ENCODE data around the gene PHF12.
"Not testable (repeated sequence)": the region's sequence is repeated elsewhere in the genome, so short reads cannot be mapped to it uniquely, and the experiment has no call there.

The PHF12 gene

GRCh38 chr17:28906276-28906675, 45.0 kb downstream of the PHF12 start:
- no peak overlapping the region for H3K9ac ChIP-seq (ENCODE audit: low read depth in 1 of 2, low read length in 2 of 2)
- peaks cover 22 to 25% of the 10 kb centered on the region in 2 donors for H3K4me1 ChIP-seq (ENCODE audit: control insufficient read depth in 2 of 2, insufficient read depth in 2 of 2, low read length in 2 of 2)
- H3K27ac ChIP-seq (ENCODE audit: low read depth in 2 of 2, low read length in 2 of 2): no peak overlapping the region
- H3K36me3 ChIP-seq (ENCODE audit: control insufficient read depth in 2 of 2, insufficient read depth in 2 of 2, low read length in 2 of 2): peaks cover 46 to 47% of the 10 kb centered on the region in 2 donors
- H3K9me3 ChIP-seq (ENCODE audit: control insufficient read depth in 2 of 2, low read length in 2 of 2): no peaks in the 10 kb centered on the region
- no peaks in the 10 kb centered on the region for H3K27me3 ChIP-seq (ENCODE audit: control insufficient read depth in 2 of 2, insufficient read depth in 2 of 2, low read length in 2 of 2)
- no peak overlapping the region for H3K4me3 ChIP-seq (ENCODE audit: low read length in 2 of 2)

- Histone ChIP-seq H3K4me3 (ENCODE audit: low read length in 2 of 2) (no peak overlapping the region), H3K4me1 (ENCODE audit: control insufficient read depth in 2 of 2, insufficient read depth in 2 of 2, low read length in 2 of 2) (peaks cover 22 to 25% of the 10 kb centered on the region in 2 donors), H3K36me3 (ENCODE audit: control insufficient read depth in 2 of 2, insufficient read depth in 2 of 2, low read length in 2 of 2) (peaks cover 31 to 33% of the 10 kb centered on the region in 2 donors), H3K27me3 (ENCODE audit: control insufficient read depth in 2 of 2, insufficient read depth in 2 of 2, low read length in 2 of 2) (no peaks in the 10 kb centered on the region), H3K27ac (ENCODE audit: low read depth in 2 of 2, low read length in 2 of 2) (no peak overlapping the region), H3K9ac (ENCODE audit: low read depth in 1 of 2, low read length in 2 of 2) (no peak overlapping the region), H3K9me3 (ENCODE audit: control insufficient read depth in 2 of 2, low read length in 2 of 2) (no peaks in the 10 kb centered on the region)
Measured at GRCh38 chr17:28904800-28905199, 46.5 kb downstream of the PHF12 start.

- not testable (repeated sequence) for H3K9me3 ChIP-seq (ENCODE audit: control insufficient read depth in 2 of 2, low read length in 2 of 2); H3K27me3 ChIP-seq (ENCODE audit: control insufficient read depth in 2 of 2, insufficient read depth in 2 of 2, low read length in 2 of 2); H3K9ac ChIP-seq (ENCODE audit: low read depth in 1 of 2, low read length in 2 of 2)
- peak overlapping the region in 1 of 2 donors; percentile 57 for H3K4me3 ChIP-seq (ENCODE audit: low read length in 2 of 2)
- peak overlapping the region in 1 of 2 donors; percentile 85 for H3K27ac ChIP-seq (ENCODE audit: low read depth in 2 of 2, low read length in 2 of 2)
- peaks cover 22 to 25% of the 10 kb centered on the region in 2 donors for H3K4me1 ChIP-seq (ENCODE audit: control insufficient read depth in 2 of 2, insufficient read depth in 2 of 2, low read length in 2 of 2)
- peaks cover 21 to 23% of the 10 kb centered on the region in 2 donors for H3K36me3 ChIP-seq (ENCODE audit: control insufficient read depth in 2 of 2, insufficient read depth in 2 of 2, low read length in 2 of 2)
Measured at GRCh38 chr17:28903546-28903841, 47.8 kb downstream of the PHF12 start.

DNA sequence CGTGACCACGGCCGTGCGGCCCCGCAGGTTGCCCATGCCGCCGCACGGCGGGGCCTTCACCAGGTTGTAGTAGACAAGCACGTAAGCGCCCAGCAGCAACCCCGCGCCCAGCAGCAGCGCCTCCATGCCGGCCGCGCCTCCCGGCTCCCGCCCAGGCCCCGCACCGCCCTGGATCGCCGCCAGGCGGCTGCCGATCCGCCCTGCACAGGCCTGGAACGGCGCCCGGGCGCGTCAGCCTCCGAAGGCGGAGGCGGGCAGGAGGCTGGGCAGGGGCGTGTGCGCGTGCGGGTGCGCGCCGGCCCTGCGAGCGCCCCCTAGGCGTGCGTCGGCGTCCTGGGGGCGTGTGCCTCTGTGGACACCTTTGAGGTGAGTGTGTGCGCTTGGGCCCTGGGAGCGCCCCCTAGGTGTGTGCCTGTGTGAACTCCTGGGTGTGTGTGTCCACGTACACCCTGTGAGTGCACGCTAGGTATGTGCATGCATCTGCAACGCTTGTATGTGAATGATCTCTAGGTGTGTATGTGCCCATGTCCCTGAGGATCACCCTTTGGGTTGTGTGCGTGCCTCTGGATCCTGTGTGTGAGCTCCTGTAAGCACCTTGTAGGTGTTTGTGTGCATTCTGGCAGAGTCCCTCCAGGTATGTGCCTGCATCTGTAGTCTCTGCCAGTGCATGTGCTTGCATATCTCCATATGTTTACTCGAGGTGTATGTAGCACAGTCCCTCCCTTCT, 48.3 kb downstream of the PHF12 start, which contains the start of gene DHRS13:
DHRS13 (minus strand) TSS at position 261 of the 727 bp plus-strand sequence; CDS start at position 126, 135 bp downstream.
- Histone ChIP-seq H3K27ac (ENCODE audit: low read depth in 2 of 2, low read length in 2 of 2) (peak within 1 kb of the TSS; percentile 70 to 85), H3K4me3 (ENCODE audit: low read length in 2 of 2) (peak within 1 kb of the TSS; percentile 65 to 82), H3K9ac (ENCODE audit: low read depth in 1 of 2, low read length in 2 of 2) (peak within 1 kb of the TSS; percentile 72 to 74), H3K9me3 (ENCODE audit: control insufficient read depth in 2 of 2, low read length in 2 of 2) (no peaks in the 10 kb centered on the region), H3K36me3 (ENCODE audit: control insufficient read depth in 2 of 2, insufficient read depth in 2 of 2, low read length in 2 of 2) (peaks cover 16 to 17% of the 10 kb centered on the region in 2 donors), H3K27me3 (ENCODE audit: control insufficient read depth in 2 of 2, insufficient read depth in 2 of 2, low read length in 2 of 2) (no peaks in the 10 kb centered on the region), H3K4me1 (ENCODE audit: control insufficient read depth in 2 of 2, insufficient read depth in 2 of 2, low read length in 2 of 2) (peaks cover 21 to 28% of the 10 kb centered on the region in 2 donors)

DNA sequence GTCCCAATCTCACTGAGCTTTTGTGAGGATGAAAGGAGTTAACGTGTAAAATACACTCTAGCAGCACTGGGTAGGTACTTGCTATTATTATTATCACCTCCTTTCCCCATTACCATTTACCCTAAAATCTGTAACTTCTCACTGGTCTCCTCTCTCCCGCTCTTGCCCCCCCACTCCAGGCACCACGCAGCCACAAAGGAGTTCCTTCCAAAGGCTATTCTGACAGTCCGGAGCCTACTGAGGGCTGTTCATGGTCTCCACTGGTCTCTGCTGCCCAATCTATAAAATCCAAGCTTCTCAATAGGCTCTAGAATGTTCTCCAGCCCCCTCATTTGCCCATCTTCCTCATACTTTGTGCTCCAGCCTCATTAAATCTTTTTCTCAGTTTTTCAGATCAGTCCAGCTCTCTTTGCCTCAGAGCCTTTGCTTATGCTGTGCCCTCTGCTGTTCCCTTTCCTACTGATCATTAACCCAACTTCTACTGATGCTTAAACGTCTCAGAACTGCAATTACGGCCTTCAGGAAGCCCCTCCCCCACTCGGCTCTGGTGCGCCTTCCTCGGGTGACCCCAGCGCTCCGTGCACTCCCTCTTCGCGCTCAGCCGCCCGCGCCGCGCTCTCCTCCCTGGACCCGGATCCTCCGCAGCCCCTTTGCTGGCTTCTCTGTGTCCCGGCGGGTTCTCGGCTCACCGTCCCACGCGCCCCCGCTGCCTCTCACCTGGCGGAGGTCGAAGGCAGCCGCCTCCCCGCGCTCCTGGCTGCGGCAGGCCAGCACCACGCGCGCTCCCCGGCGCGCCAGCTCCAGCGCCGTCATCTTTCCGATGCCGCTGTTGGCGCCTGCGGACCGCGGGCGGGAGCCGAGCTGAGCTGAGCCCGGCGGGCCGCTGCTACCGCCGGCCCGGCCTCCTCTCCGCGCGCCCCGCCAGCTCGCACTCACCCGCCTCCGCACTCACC, 49.2 kb downstream of the PHF12 start:
- Histone ChIP-seq H3K9ac (ENCODE audit: low read depth in 1 of 2, low read length in 2 of 2) (peak overlapping the region; percentile 72 to 74), H3K27ac (ENCODE audit: low read depth in 2 of 2, low read length in 2 of 2) (peak overlapping the region; percentile 70 to 85), H3K27me3 (ENCODE audit: control insufficient read depth in 2 of 2, insufficient read depth in 2 of 2, low read length in 2 of 2) (no peaks in the 10 kb centered on the region), H3K9me3 (ENCODE audit: control insufficient read depth in 2 of 2, low read length in 2 of 2) (no peaks in the 10 kb centered on the region), H3K4me3 (ENCODE audit: low read length in 2 of 2) (peak overlapping the region; percentile 65 to 82), H3K36me3 (ENCODE audit: control insufficient read depth in 2 of 2, insufficient read depth in 2 of 2, low read length in 2 of 2) (peaks cover 11 to 12% of the 10 kb centered on the region in 2 donors), H3K4me1 (ENCODE audit: control insufficient read depth in 2 of 2, insufficient read depth in 2 of 2, low read length in 2 of 2) (peaks cover 23 to 26% of the 10 kb centered on the region in 2 donors)

GRCh38 chr17:28900986-28901726, 50.2 kb downstream of the PHF12 start:
- Histone ChIP-seq H3K9ac (ENCODE audit: low read depth in 1 of 2, low read length in 2 of 2) (peak overlapping the region in 1 of 2 donors; percentile 35), H3K27me3 (ENCODE audit: control insufficient read depth in 2 of 2, insufficient read depth in 2 of 2, low read length in 2 of 2) (no peaks in the 10 kb centered on the region), H3K4me1 (ENCODE audit: control insufficient read depth in 2 of 2, insufficient read depth in 2 of 2, low read length in 2 of 2) (peaks cover 26 to 32% of the 10 kb centered on the region in 2 donors), H3K36me3 (ENCODE audit: control insufficient read depth in 2 of 2, insufficient read depth in 2 of 2, low read length in 2 of 2) (peaks cover 2 to 5% of the 10 kb centered on the region in 2 donors), H3K4me3 (ENCODE audit: low read length in 2 of 2) (peak overlapping the region in 1 of 2 donors; percentile 82), H3K27ac (ENCODE audit: low read depth in 2 of 2, low read length in 2 of 2) (no peak overlapping the region), H3K9me3 (ENCODE audit: control insufficient read depth in 2 of 2, low read length in 2 of 2) (no peaks in the 10 kb centered on the region)

- no peaks in the 10 kb centered on the region for H3K36me3 ChIP-seq (ENCODE audit: control insufficient read depth in 2 of 2, insufficient read depth in 2 of 2, low read length in 2 of 2)
- no peak overlapping the region for H3K4me3 ChIP-seq (ENCODE audit: low read length in 2 of 2)
- no peaks in the 10 kb centered on the region for H3K9me3 ChIP-seq (ENCODE audit: control insufficient read depth in 2 of 2, low read length in 2 of 2)
- no peaks in the 10 kb centered on the region for H3K27me3 ChIP-seq (ENCODE audit: control insufficient read depth in 2 of 2, insufficient read depth in 2 of 2, low read length in 2 of 2)
- no peak overlapping the region for H3K9ac ChIP-seq (ENCODE audit: low read depth in 1 of 2, low read length in 2 of 2)
- no peak overlapping the region for H3K27ac ChIP-seq (ENCODE audit: low read depth in 2 of 2, low read length in 2 of 2)
- peaks cover 31 to 32% of the 10 kb centered on the region in 2 donors for H3K4me1 ChIP-seq (ENCODE audit: control insufficient read depth in 2 of 2, insufficient read depth in 2 of 2, low read length in 2 of 2)
Measured at GRCh38 chr17:28899212-28899815, 52.0 kb downstream of the PHF12 start.

GRCh38 chr17:28898527-28898955, 52.8 kb downstream of the PHF12 start:
- peaks cover 30 to 32% of the 10 kb centered on the region in 2 donors for H3K4me1 ChIP-seq (ENCODE audit: control insufficient read depth in 2 of 2, insufficient read depth in 2 of 2, low read length in 2 of 2)
- H3K27ac ChIP-seq (ENCODE audit: low read depth in 2 of 2, low read length in 2 of 2): no peak overlapping the region
- H3K4me3 ChIP-seq (ENCODE audit: low read length in 2 of 2): no peak overlapping the region
- H3K27me3 ChIP-seq (ENCODE audit: control insufficient read depth in 2 of 2, insufficient read depth in 2 of 2, low read length in 2 of 2): no peaks in the 10 kb centered on the region
- H3K9me3 ChIP-seq (ENCODE audit: control insufficient read depth in 2 of 2, low read length in 2 of 2): no peaks in the 10 kb centered on the region
- H3K9ac ChIP-seq (ENCODE audit: low read depth in 1 of 2, low read length in 2 of 2): no peak overlapping the region
- no peaks in the 10 kb centered on the region for H3K36me3 ChIP-seq (ENCODE audit: control insufficient read depth in 2 of 2, insufficient read depth in 2 of 2, low read length in 2 of 2)

DNA sequence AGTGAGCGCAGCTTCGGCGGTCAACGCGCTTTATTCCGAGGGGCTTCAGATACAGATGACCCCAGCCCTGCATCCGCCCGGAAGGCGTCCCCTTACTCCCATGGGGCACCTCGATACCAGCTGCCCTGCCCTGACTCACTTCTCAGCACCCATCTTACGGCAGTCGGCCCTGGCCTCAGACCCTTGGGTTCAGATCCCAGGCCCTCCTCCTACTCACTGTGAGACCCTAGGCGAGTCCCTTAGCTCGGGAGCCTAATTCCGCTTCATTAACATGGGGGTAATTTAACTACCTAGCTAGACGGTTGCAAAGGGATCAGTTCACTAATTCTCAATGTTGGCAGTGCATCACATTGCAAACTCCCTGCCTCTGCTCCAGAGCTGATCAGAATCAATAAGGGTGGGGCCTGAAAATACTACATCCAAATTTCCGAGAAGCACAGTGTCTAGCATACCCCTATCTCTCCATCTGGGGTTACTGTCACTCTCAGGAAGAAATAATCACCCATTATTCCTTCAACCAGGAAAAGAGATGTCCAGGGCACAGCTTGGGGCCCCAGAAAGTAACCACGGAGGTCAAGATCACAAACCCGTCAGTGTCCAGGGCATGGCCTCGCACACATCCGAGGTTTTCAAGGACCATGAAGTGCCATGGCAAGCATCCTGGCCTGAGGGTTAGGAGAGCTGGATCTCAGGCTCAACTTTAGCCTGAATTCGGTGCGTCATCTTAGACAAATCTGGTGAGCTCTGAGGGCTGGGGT, 53.4 kb downstream of the PHF12 start:
- Histone ChIP-seq H3K27me3 (ENCODE audit: control insufficient read depth in 2 of 2, insufficient read depth in 2 of 2, low read length in 2 of 2) (no peaks in the 10 kb centered on the region), H3K4me1 (ENCODE audit: control insufficient read depth in 2 of 2, insufficient read depth in 2 of 2, low read length in 2 of 2) (peaks cover 26 to 30% of the 10 kb centered on the region in 2 donors), H3K4me3 (ENCODE audit: low read length in 2 of 2) (peak overlapping the region; percentile 89 to 91), H3K9ac (ENCODE audit: low read depth in 1 of 2, low read length in 2 of 2) (peak overlapping the region; percentile 89 to 96), H3K36me3 (ENCODE audit: control insufficient read depth in 2 of 2, insufficient read depth in 2 of 2, low read length in 2 of 2) (no peaks in the 10 kb centered on the region), H3K9me3 (ENCODE audit: control insufficient read depth in 2 of 2, low read length in 2 of 2) (no peaks in the 10 kb centered on the region), H3K27ac (ENCODE audit: low read depth in 2 of 2, low read length in 2 of 2) (peak overlapping the region; percentile 82 to 90)
